ENCODE data around the gene ZNF628. TPM values are rescaled to one million over a fixed set of nuclear protein-coding genes. Genes with fewer than 3 reads are reported as not detected.

ZNF628 gene
- total RNA-seq, 4 donors from 2014 or later, result 7.4 to 22.3 (median 14.1) TPM

DNA sequence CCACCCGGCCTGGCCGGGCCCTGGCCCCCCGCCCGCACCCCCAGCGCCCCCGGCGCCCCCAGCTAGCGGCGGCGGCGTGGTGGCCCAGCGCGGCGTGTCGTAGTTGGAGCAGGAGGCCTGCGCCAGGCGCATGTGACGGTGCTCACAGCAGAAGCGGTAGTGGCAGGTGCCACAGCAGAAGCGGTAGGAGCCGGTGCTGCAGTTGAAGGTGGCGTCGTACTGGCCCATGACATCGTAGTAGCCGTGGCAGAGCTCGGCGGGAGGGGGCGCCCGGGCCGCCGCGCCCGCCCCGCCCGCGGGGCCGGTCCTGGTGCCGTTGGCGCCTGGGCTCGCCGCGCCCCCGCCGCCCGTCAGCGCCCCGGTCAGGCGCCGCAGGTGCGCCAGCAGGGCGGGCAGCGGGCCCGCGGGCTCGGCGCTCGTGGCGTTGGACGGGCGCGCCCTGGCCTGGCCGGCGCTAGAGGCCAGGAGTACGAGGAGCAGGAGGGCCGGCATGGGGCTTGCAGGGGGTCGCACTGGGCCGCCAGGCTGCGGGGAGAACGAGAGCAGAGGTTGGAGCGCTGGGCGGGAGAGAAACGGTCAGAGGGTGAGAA is 34.0 kb upstream of the ZNF628 start:
- DNase-seq (no peak), ATAC-seq (no peak)
- Histone ChIP-seq H3K27me3 (peaks cover 74 to 83% (median 77%) of the 10 kb centered on the region in 3 donors), H3K4me3 (no peak overlapping the region), H3K36me3 (no peaks in the 10 kb centered on the region), H3K9me3 (no peaks in the 10 kb centered on the region), H3K4me1 (no peaks in the 10 kb centered on the region), H3K27ac (no peak overlapping the region)
- in situ Hi-C loops (cut with MboI; ENCODE audit: low sequenced_read_pairs in 4 of 4) (no loop called here), intact Hi-C loops (cut with DNase I; ENCODE audit: low total_unique reads) (no loop called here)
- TF ChIP-seq, protein P1, sequence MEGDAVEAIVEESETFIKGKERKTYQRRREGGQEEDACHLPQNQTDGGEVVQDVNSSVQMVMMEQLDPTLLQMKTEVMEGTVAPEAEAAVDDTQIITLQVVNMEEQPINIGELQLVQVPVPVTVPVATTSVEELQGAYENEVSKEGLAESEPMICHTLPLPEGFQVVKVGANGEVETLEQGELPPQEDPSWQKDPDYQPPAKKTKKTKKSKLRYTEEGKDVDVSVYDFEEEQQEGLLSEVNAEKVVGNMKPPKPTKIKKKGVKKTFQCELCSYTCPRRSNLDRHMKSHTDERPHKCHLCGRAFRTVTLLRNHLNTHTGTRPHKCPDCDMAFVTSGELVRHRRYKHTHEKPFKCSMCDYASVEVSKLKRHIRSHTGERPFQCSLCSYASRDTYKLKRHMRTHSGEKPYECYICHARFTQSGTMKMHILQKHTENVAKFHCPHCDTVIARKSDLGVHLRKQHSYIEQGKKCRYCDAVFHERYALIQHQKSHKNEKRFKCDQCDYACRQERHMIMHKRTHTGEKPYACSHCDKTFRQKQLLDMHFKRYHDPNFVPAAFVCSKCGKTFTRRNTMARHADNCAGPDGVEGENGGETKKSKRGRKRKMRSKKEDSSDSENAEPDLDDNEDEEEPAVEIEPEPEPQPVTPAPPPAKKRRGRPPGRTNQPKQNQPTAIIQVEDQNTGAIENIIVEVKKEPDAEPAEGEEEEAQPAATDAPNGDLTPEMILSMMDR (IDR thresholded peaks at IDR 0.05 in 4 of 5, conservative IDR thresholded peaks at IDR 0.05 in 1 of 5), result no peak
- TF ChIP-seq POLR2A (IDR thresholded peaks at IDR 0.05), result no peak

- Histone ChIP-seq H3K27ac (no peak within 1 kb of the TSS), H3K27me3 (peaks cover 70 to 82% (median 70%) of the 10 kb centered on the region in 3 donors), H3K9me3 (no peaks in the 10 kb centered on the region), H3K36me3 (no peaks in the 10 kb centered on the region), H3K4me3 (no peak within 1 kb of the TSS), H3K4me1 (no peaks in the 10 kb centered on the region)
- DNase-seq, result no peak
- no peak for ATAC-seq
- intact Hi-C loops (cut with DNase I; ENCODE audit: low total_unique reads), result no loop called here
- TF ChIP-seq, protein P1 (IDR thresholded peaks at IDR 0.05 in 4 of 5, conservative IDR thresholded peaks at IDR 0.05 in 1 of 5), result no peak
- no peak for TF ChIP-seq POLR2A (IDR thresholded peaks at IDR 0.05)
- in situ Hi-C loops (cut with MboI; ENCODE audit: low sequenced_read_pairs in 4 of 4), result no loop called here
Observed at GRCh38 chr19:55443045-55443823, 33.2 kb upstream of the ZNF628 start, which contains the start of gene SHISA7. Gene SHISA7, minus strand, starts transcription at chr19:55443300. Its CDS starts 437 bp downstream, at chr19:55442863.

DNA sequence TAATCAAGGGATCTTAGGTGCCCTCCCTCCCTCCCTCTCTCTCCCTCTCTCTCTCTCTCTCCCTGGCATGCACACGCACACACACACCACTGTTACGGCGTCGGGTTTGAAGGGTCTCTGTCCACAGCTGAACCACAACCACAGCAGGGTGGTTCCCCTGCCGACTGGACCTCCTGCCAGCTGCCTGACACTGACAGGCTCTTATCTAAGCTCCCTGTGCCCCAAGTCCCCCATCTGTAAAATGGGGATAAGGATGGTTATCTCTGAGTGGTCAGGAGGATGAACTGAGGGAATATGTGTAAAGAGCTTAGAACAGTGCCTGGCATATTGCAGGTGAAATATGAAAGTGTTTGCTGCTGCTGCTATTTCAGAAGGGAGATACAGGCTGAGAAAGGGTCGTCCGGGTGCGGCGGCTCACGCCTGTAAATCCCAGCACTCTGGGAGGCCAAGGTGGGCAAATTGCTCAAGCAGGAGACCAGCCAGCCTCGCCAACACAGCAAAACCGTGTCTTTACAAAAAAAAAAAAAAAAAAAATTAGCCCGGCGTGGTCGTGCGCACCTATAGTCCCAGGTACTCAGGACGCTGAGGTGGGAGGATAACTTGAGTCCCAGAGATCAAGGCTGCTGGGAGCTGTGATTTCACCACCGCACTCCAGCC is 32.5 kb upstream of the ZNF628 start:
- Histone ChIP-seq H3K27ac (no peak overlapping the region), H3K27me3 (peaks cover 63 to 78% (median 64%) of the 10 kb centered on the region in 3 donors), H3K9me3 (no peaks in the 10 kb centered on the region), H3K36me3 (no peaks in the 10 kb centered on the region), H3K4me1 (no peaks in the 10 kb centered on the region), H3K4me3 (no peak overlapping the region)
- intact Hi-C loops (cut with DNase I; ENCODE audit: low total_unique reads), result no loop called here
- DNase-seq, result no peak
- ATAC-seq, result no peak
- in situ Hi-C loops (cut with MboI; ENCODE audit: low sequenced_read_pairs in 4 of 4), result no loop called here
- TF ChIP-seq, protein P1 (IDR thresholded peaks at IDR 0.05 in 4 of 5, conservative IDR thresholded peaks at IDR 0.05 in 1 of 5), result no peak
- TF ChIP-seq POLR2A (IDR thresholded peaks at IDR 0.05), result no peak

DNA sequence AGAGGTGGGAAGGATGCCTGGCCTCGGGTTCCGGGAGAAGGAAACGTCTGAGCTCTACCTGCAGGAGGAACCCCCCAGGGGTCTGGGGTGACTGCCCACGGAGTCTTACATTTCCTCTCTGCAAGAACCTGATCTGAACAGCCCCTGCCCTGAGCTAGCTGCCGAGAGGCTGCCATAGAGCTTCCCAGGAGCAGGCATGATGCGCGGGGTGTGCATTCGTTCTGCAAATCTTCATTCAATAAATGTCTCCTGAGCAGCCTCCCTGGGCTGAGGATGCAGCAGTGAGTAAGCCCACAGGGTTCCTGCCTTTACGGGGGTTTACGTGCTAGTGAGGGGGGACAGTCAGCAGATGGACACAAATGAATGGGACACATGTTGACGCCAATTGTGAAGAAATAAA is 31.8 kb upstream of the ZNF628 start:
- no peak for DNase-seq
- peaks cover 62 to 78% (median 63%) of the 10 kb centered on the region in 3 donors for H3K27me3 ChIP-seq
- no peak for TF ChIP-seq POLR2A (IDR thresholded peaks at IDR 0.05)
- TF ChIP-seq, protein P1 (IDR thresholded peaks at IDR 0.05 in 4 of 5, conservative IDR thresholded peaks at IDR 0.05 in 1 of 5), result no peak
- no peaks in the 10 kb centered on the region for H3K9me3 ChIP-seq
- ATAC-seq, result no peak
- H3K4me1 ChIP-seq, result no peaks in the 10 kb centered on the region
- in situ Hi-C loops (cut with MboI; ENCODE audit: low sequenced_read_pairs in 4 of 4) (no loop called here), intact Hi-C loops (cut with DNase I; ENCODE audit: low total_unique reads) (no loop called here)
- H3K27ac ChIP-seq, result no peak overlapping the region
- H3K36me3 ChIP-seq, result no peaks in the 10 kb centered on the region
- no peak overlapping the region for H3K4me3 ChIP-seq

Measured in gastrocnemius medialis (tissue), 4 donors.